Skin of body (tissue), 2 donors: Measurements from ENCODE around the gene GNG14. TPM values are rescaled to one million over a fixed set of nuclear protein-coding genes. Genes with fewer than 3 reads are reported as not detected.
"Not testable (repeated sequence)": the region's sequence is repeated elsewhere in the genome, so short reads cannot be mapped to it uniquely, and the experiment has no call there.

ENCODE experiments used
- DNase-seq: peaks from one replicate; lab custom pipeline; 2025; lab: John Stamatoyannopoulos, UW
- total RNA-seq: library from RNA; depleted of rRNA; stranded (reverse); fragments of >200 nt; gene quantifications from one replicate; pipeline ENCODE4 v1.2.3, GENCODE V29; 2014

The GNG14 gene
- total RNA-seq, 1 donor from 2014 or later = not detected

DNA sequence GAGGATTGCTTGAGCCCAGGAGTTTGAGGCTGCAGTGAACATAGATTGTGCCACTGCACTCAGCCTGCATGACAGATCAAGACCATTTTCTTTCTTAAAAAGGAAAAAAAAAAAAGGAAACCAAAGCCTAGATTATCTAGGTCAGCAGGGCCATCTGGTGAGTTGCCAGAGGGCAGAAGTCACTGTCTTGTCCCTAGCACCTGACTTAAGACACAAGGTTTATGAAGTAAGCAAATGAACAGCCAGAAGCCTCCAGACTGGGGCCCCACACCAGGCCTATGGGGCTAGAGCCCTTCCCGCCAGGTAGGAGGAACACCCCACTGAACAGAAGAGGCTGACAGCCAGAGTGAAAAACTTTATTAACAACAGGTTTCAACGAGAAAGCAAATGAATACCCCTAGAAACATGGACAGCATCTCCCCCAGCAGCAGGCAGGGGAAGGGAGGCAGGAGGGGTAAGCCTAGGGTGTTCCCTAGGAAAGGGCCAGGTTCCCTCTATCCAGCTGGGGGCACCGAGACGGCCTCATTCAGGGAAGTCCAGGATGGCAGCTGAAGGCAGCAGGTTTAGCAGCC, 20.0 kb upstream of the GNG14 start:
- DNase-seq = no peak

DNA sequence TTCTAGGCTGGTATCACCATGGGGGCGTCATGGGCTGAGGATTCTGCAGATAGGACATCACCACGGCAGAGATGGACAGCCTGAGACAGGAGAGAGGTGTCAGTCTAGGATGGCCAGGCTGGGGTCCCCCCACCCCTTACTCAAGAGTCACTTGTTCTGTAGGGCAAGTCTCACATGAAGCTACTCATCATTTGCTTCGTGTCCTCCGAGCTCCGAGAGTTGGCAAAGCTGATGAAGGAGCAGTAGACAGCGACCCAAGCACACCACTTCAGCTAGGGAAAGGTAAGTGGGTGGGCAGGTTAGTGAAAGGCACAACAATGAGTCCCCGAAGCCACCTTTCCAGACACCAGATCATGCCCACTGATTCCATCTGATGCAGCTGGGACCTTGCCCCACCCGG, 19.5 kb upstream of the GNG14 start:
- DNase-seq = no peak

DNA sequence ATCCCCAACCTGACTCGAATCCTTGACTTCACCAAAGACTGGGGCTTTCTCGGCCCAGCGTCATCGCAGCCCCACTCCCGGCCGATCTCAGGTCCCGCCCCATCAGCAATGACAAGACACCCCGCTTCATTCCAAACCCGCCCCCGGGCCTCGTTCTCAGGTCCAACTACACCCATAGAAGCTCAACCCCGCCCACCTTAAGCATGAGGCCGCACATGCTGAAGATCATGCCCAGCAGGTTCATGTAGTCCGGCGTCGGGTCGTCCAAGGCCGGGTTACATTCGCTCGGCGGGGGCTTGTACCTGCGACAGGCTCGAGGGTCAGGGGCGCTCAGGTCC, 18.9 kb upstream of the GNG14 start:
- DNase-seq = peak; percentile 17

DNA sequence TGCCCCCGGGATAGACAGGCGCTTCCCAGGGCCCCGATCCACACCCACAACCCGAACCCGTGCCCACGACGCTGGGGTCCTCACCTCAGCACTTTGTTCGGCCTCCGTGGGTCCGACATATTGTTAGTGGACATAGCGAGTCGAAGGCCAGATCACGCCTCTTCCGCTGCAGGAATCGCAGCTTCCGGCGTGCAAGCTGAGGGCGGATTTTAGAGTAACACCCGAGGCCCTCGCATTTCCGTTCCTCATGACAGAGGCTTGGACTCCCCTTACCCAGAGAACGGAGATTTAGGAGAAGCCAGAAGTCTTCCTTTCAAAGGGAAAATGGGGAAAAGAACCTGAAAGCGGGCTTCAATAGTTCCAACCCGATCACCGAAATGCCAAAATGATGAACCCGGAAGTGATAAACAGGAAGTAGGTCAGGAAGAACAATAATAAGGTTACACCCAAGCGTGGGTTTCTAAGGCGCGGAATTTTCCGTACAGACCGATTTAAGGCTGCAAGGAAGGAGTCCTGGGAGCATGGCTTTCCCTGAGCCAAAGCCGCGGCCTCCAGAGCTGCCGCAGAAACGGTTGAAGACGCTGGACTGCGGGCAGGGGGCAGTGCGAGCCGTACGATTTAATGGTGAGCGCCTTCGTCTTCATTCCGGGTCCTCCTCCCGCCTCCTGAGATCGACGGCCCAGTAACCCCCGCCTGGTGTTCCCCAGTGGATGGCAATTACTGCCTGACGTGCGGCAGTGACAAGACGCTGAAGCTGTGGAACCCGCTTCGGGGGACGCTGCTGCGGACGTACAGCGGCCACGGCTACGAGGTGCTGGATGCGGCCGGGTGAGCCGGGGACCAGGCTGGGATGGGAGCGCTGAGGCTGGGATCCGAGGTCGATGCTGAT, 18.3 kb upstream of the GNG14 start:
- peak; percentile 85 for DNase-seq

DNA sequence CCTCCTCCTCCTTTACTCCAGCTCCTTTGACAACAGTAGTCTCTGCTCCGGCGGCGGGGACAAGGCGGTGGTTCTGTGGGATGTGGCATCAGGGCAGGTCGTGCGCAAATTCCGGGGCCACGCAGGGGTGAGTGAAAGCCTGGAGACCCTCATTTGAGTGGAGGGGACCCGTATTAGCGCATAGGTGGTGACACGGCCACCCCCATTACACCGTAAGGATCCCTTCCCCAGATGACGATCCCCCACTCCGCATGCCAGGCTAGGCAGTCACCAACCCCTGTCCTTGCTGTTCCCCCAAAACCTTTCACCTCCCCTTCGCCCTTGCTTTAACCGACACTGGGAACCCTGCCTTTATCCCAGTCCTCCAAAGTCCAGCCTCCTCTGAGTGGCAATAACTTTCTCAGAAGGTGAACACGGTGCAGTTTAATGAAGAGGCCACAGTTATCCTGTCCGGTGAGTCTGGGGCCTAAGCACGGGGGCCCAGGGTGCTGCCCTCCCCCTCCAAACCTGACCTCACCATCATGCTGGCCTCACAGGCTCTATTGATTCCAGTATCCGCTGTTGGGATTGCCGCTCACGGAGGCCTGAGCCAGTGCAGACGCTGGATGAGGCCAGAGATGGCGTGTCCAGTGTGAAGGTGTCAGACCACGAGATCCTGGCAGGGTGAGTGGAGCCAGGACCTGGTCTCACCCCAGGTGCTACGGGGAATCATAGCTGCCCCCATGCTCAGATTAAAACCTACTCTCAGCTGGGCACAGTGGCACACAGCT, 17.5 kb upstream of the GNG14 start:
- DNase-seq = no peak

DNA sequence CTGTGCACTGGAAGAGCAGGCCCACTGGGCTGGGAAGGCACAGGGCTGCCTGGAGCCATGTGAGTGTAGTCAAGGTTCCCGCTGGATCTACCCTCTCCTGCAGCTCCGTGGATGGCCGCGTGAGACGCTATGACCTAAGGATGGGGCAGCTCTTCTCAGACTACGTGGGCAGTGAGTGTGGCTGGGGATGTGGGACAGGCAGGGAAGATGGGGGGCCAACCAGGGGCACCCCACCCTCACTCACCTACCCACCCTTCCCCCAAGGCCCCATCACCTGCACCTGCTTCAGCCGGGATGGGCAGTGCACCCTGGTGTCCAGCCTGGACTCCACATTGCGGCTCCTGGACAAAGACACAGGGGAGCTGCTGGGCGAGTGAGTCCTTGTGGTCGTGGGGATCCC, 15.1 kb upstream of the GNG14 start:
- DNase-seq = no peak

DNA sequence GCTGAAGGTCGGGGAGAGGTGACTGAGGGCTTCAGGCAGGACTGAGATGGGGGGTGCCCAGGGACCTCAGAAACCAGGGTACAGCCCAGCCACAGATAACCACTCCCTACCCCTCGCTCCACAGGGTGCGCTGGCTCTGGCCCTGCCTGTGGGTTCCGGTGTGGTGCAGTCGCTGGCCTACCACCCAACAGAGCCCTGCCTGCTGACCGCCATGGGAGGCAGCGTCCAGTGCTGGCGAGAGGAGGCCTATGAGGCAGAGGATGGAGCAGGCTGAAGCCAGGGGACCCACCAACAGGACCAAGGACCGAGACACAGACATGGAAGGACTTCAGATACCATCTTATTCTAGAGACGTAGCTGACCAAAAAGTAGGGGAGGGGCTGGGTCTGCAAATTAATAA, 12.4 kb upstream of the GNG14 start:
- DNase-seq = no peak

DNA sequence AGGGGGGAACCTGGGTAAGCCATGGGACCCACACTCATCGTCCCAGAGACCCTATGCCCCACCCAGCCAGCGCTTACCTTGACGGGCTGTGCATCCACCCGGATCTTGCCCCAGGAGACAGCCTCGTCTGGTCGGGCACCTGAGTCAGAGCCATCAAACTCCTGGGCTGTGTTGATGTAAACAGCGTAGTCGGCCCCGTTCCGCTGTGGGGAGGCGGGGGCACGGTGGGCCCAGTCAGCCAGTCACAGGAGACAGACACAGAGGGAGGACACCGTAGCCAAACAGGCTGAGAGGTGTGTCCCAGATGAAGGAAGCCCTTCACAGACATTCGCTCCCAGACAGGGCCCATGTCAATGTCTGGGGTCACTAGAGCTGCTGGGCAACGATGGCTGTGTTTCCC, 11.9 kb upstream of the GNG14 start:
- no peak for DNase-seq

DNA sequence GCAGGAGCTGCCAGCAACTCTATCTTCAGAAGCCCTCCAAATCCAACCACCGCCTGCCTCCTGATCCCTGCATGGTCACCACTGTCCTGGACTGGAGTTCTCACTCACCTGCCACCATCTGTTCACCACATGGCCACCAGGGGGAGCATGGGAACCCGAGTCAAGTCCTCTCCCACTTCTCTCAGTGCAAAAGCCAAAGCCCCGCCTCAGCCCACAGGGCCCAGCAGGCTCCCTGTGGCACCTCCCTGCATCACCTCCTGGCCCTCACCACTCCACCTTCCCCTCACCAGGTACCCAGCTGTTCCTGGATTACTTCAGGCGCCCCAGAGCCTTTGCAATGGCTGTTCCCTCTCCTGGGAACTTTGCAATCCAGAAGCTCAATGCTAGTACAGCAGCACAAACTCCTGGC, 11.4 kb upstream of the GNG14 start:
- DNase-seq = peak; percentile 26

DNA sequence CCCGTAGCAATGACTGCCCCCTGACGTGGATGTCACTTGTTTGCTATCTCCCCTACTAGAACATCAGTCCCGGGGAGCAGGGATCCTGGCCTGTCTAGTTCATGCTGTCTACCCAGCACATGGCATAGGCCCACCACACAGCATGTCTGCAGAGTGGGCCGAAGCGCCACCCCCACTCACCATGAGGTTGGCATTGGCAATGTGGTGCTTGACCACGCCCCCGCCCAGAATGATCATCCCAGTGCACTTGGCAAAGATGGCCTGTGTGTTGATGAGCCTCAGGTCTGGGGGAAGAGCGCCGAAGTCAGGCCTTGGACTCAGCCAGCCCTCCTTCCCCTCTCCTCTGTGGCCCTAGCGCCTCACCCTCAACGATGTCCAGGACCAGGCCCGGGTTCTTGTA, 10.9 kb upstream of the GNG14 start:
- no peak for DNase-seq

DNA sequence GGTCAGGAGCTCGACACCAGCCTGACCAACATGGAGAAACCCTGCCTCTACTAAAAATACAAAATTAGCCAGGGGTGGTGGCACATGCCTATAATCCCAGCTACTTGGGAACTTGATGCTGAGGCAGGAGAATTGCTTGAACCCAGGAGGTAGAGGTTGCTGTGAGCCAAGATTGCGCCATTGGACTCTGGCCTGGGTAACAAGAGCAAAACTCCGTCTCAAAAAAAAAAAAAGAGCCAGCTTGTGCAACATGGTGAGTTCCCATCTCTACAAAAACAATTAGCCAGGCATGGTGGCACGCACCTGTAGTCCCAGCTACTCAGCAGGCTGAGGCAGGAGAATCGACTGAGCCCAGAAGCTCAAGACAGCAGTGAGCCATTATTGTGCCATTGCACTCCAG, 9.8 kb upstream of the GNG14 start:
- not testable (repeated sequence) for DNase-seq

DNA sequence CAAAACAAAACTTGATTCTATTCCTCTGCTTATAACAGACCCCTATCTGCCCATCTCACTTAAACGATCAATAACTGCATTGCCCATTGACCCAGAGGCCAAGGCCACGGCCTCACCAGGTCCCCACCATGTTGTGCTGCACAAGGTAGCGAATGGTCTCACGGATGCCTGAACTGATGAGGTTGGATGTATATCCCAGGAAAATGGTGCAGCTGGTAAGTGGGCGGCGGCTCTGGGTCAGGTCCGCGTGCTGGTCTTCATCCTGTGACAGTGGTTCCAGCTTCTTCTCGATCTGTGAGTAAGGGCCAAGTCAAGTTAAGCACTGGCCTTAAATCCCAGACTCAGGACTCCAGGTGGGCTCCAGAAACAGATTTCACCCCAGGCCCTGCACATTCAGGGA, 7.8 kb upstream of the GNG14 start:
- no peak for DNase-seq

DNA sequence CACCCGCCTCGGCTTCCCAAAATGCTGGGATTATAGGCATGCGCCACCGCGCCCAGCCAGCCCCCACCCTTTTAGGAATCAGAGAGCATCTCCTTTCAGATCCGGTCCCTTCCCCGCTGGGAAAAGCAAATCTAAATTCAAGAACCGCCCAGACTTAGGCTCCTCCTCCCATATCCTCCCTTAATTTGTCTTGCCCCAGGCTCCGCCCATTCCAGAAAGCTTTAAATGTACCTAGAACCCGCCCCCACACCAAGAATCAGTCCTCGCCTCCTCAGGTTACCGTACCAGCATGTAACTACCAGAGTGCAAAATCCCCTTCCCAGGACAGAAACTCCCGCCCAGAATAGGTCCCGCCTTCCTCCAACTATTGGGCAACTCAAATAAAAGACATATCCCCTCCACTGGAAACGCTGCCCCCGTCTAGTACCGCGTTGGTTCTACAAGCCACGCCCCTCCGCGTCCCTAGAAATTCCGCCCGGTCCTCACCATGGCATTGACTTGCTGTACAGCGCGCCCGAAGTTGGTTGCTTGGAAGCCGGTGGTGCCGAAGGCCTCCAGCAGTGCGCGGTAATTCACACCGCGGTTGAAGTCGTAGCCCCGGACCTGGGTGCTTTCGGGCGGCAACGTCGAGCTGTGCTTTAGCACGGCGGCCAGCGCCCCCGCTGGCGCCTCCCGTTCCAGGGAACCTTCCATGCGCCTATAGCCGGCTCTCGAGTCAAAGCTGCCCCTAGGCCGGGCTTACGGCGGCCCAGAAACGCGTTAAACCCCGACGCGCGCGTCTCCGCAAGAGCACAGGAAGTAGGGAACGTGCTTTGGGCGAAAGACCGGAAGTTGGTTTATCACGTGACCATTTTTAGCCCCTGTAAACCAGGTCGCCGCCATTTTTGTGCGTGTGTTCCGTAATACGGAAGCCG, 6.5 kb upstream of the GNG14 start, which contains the start of gene DHPS:
Gene DHPS, minus strand, starts transcription at position 807 of the 914 bp plus-strand sequence. Its CDS starts 114 bp downstream, at position 693.
- DNase-seq = peak; percentile 98

DNA sequence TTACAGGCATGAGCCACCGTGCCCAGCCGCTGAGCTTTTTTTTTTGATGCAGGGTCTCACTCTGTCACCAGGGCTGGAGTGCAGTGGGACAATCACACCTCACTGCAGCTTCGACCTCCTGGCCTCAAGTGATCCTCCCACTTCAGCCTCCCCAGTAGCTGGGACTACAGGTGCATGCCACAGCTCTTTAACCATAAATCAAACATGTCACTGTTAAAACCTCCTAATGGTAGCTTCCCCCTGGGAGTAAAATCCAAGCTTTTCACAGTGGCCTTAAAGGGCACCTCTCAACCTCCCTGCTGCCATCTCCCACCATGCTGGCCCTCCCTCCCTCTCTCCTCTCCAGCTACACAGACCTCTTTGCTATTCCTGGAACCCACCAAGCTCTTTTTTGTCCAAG, 2.0 kb upstream of the GNG14 start:
- no peak for DNase-seq

DNA sequence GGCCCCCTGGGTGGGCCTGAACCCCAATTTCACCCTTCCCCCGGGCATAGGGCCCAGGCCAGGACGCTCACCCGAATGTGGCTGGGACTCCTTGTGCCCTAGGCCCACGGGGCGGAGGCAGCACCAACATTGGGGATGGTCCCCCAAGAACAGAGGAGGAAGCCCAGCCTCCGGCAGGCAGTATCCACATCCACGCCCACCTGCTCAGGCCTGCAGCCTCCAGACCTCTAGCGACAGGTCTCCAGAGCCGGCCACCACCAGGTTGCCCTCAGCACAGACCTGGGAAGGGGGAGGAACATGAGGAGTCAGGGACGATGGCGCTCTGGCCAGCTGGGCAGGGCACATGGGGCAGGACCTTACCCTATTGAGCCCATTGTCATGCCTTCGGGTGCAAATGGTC, 1.2 kb downstream of the GNG14 start:
- DNase-seq = no peak

DNA sequence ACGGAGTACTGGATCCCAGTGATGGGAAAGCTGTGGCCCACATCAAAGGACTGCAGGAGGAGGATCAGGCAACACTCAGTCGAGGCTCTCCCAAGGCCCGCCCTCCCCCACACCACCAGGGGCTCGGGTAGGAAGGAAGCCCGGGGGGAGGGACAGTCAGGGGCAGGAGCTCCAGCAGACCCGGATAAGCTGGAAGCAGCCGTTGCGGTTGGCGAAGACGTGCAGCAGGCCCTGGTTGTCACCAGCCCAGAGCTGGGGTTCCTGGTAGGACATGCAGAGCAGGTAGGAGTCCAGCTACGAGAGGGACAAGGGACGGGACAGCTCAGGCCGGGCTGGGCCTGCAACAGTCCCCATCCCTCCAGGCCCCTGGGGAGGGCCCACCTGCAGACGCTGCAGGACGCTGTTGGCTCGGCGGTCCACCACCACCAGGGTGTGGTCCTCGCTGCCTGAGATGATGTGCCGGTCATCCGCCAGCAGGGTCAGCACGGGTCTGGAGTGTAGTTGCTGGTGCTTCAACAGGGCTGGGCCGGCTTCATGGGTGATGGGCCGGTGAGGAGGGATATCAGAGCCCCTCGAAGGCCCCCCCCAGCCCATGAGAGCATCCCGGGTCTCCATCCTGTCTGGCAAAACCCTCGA, 1.9 kb downstream of the GNG14 start:
- DNase-seq = no peak

DNA sequence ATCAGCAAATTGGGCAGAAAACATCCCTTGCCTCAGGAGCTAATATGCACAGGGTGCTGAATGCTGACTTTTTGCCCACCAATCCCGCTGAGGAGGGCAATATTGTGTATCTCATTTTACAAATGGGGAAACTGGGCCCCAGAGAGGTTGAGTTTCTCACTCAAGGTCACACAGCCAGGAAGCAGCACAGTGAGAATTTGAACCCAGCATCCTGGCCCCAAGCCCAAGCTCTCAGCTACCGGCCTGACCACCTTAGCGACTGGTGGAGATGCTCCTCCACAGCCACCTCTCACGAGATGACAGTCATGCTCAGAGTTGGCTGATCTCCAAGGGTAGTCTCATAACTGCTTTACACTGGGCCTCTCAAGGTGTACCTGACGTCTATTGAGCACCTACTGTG, 5.2 kb downstream of the GNG14 start:
- no peak for DNase-seq

DNA sequence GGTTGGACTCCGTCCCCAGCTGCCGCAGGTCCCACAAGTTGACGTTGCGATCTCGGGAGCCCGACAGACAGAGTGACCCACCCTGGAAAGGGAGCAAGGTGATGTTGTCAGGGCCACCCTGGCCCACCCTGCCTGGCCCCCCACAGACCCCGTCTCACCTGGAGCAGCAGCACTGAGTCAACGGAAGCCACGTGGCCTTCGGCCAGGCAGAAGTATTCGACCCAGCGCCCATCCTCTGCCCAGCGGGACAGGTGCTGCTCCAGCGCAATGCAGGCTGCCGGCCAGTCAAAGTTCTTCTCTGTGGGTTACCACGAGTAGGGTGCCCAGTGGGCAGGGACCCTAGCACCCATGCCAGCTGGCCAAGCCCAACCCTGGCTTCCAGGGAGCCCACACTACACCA, 6.8 kb downstream of the GNG14 start:
- DNase-seq = no peak

DNA sequence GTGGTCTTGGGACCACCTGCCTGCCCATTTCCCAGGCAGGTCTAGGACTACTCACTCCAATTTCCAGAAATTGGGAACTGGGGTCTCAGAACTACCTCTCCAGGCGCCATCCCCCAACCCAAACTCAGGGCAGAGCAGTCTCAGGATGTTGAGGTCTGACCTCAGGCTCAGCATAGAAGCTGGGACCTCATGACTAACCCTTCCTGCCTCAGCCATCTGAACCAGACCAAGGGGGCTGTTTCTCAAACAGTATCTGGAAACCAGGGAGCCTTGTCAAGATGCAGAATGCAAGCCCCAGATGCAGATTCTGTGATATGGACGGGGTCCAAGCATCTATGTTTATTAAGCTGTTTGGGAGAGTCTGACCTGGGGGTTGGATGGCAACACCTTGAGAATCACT, 7.3 kb downstream of the GNG14 start:
- DNase-seq = no peak

DNA sequence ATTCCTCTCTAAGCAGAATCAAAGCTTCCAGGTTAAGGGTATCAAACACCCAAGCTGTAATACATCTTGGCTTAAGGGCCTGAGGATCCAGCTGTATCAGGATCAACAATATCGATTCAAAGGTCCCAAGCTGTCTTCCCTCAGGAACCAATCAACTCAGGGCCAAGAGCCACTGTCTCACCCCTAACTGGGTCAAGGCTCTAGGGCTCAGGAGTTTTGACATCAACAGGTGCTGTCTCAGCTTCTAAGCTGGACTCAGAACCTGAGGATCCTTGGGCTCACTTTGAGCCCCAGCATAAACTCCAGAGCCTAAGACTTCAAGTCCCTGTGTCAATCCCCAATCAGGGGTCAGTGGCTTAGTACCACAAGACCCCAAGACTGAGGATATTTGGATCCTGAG, 7.7 kb downstream of the GNG14 start:
- no peak for DNase-seq

DNA sequence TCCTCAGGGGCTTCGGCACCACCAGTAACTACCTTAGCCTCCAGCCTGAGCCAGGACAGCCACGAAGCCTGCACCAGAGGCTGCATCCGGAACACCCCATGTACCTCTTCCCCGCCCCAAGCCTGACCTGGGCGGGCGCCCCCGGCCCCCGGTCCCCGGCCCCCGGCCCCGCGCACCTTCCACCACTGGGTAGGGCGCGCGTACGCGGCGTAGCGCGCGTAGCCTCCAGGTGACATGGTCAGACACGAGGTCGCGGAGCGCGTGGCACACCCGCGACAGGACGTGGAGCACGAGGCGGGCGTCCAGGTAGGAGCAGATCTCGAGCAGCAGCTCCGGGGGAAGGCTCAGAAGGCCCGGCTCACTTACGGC, 8.2 kb downstream of the GNG14 start:
- DNase-seq = no peak
